ENCODE measurements around the gene BTBD18.

Gene BTBD18

GRCh38 chr11:57793351-57794115 is 41.9 kb upstream of the BTBD18 start:
- Histone ChIP-seq H3K27me3 (ENCODE audit: insufficient read depth, low read length) (no peaks in the 10 kb centered on the region), H3K9me3 (ENCODE audit: insufficient read depth, low read depth, low read length) (no peaks in the 10 kb centered on the region)
- WGBS (ENCODE audit: extremely low coverage, insufficient coverage, insufficient read length): no CpG with 5 or more reads among the region's 8 CpGs

GRCh38 chr11:57792870-57793269 is 41.3 kb upstream of the BTBD18 start:
- Histone ChIP-seq H3K4me1 (ENCODE audit: control insufficient read depth in 1 of 2, insufficient read depth in 2 of 2, low read length in 2 of 2) (peaks cover 15 to 19% of the 10 kb centered on the region in 2 experiments), H3K4ac (ENCODE audit: low read depth, low read length) (peak overlapping the region; percentile 73), H2BK5ac (ENCODE audit: low read depth, low read length, poor library complexity) (no peak overlapping the region), H2AFZ (ENCODE audit: insufficient read depth, low read length, poor library complexity) (no peak overlapping the region), H2BK12ac (ENCODE audit: low read length) (no peak overlapping the region), H3K79me2 (ENCODE audit: control insufficient read depth, insufficient read depth, low read length, poor library complexity) (peaks cover 21% of the 10 kb centered on the region), H3K4me2 (ENCODE audit: low read length) (no peak overlapping the region), H3K9ac (ENCODE audit: low read length) (no peak overlapping the region), H3K36me3 (ENCODE audit: control insufficient read depth in 1 of 2, insufficient read depth in 2 of 2, low read length in 2 of 2) (peaks cover 20 to 35% of the 10 kb centered on the region in 2 experiments), H2BK120ac (ENCODE audit: insufficient read depth, low read length, poor library complexity) (no peak overlapping the region), H3K27me3 (ENCODE audit: insufficient read depth, low read length) (no peaks in the 10 kb centered on the region), H3K27ac (ENCODE audit: low read depth, low read length) (no peak overlapping the region), H3K23ac (ENCODE audit: low read length) (no peak overlapping the region), H3K9me3 (ENCODE audit: insufficient read depth, low read depth, low read length) (no peaks in the 10 kb centered on the region), H3K14ac (ENCODE audit: low read length) (no peak overlapping the region), H4K12ac (ENCODE audit: low read depth, low read length) (no peak overlapping the region), H4K91ac (ENCODE audit: low read depth, low read length) (no peak overlapping the region), H3K79me1 (ENCODE audit: low read length) (peaks cover 4% of the 10 kb centered on the region), H2AK5ac (ENCODE audit: low read length) (no peak overlapping the region), H4K8ac (ENCODE audit: low read depth, low read length) (no peak overlapping the region), H3K4me3 (ENCODE audit: low read depth, low read length) (no peak overlapping the region), H3K18ac (ENCODE audit: low read length) (no peak overlapping the region)
- DNase-seq: no peak

More at GRCh38 chr11:57793351-57794115, 41.9 kb upstream of the BTBD18 start:
- Histone ChIP-seq H3K9ac (ENCODE audit: low read length) (no peak overlapping the region), H3K79me2 (ENCODE audit: control insufficient read depth, insufficient read depth, low read length, poor library complexity) (peaks cover 16% of the 10 kb centered on the region), H3K79me1 (ENCODE audit: low read length) (no peaks in the 10 kb centered on the region), H2AFZ (ENCODE audit: insufficient read depth, low read length, poor library complexity) (no peak overlapping the region), H4K8ac (ENCODE audit: low read depth, low read length) (no peak overlapping the region), H3K23ac (ENCODE audit: low read length) (no peak overlapping the region), H3K4me2 (ENCODE audit: low read length) (no peak overlapping the region), H3K27ac (ENCODE audit: low read depth, low read length) (no peak overlapping the region), H3K4me3 (ENCODE audit: low read depth, low read length) (no peak overlapping the region), H2AK5ac (ENCODE audit: low read length) (no peak overlapping the region), H4K91ac (ENCODE audit: low read depth, low read length) (no peak overlapping the region), H2BK5ac (ENCODE audit: low read depth, low read length, poor library complexity) (no peak overlapping the region), H3K18ac (ENCODE audit: low read length) (no peak overlapping the region), H4K12ac (ENCODE audit: low read depth, low read length) (no peak overlapping the region), H3K14ac (ENCODE audit: low read length) (no peak overlapping the region), H3K36me3 (ENCODE audit: control insufficient read depth in 1 of 2, insufficient read depth in 2 of 2, low read length in 2 of 2) (peaks cover 20 to 37% of the 10 kb centered on the region in 2 experiments), H3K4ac (ENCODE audit: low read depth, low read length) (peak overlapping the region; percentile 90), H3K4me1 (ENCODE audit: control insufficient read depth in 1 of 2, insufficient read depth in 2 of 2, low read length in 2 of 2) (peaks cover 13 to 15% of the 10 kb centered on the region in 2 experiments), H2BK12ac (ENCODE audit: low read length) (no peak overlapping the region), H2BK120ac (ENCODE audit: insufficient read depth, low read length, poor library complexity) (no peak overlapping the region)
- no peak for DNase-seq

GRCh38 chr11:57792060-57792541 is 40.5 kb upstream of the BTBD18 start:
- H2AK5ac ChIP-seq (ENCODE audit: low read length): no peak overlapping the region
- H2BK12ac ChIP-seq (ENCODE audit: low read length): no peak overlapping the region
- H2AFZ ChIP-seq (ENCODE audit: insufficient read depth, low read length, poor library complexity): no peak overlapping the region
- no peak overlapping the region for H3K14ac ChIP-seq (ENCODE audit: low read length)
- DNase-seq: peak; percentile 33 to 64
- H3K4me1 ChIP-seq (ENCODE audit: control insufficient read depth in 1 of 2, insufficient read depth in 2 of 2, low read length in 2 of 2): peaks cover 16 to 24% of the 10 kb centered on the region in 2 experiments
- no peak overlapping the region for H4K8ac ChIP-seq (ENCODE audit: low read depth, low read length)
- H3K4me2 ChIP-seq (ENCODE audit: low read length): no peak overlapping the region
- H3K79me1 ChIP-seq (ENCODE audit: low read length): peaks cover 6% of the 10 kb centered on the region
- peak overlapping the region; percentile 6 for H3K27ac ChIP-seq (ENCODE audit: low read depth, low read length)
- H3K27me3 ChIP-seq (ENCODE audit: insufficient read depth, low read length): no peaks in the 10 kb centered on the region
- no peak overlapping the region for H3K18ac ChIP-seq (ENCODE audit: low read length)
- no peak overlapping the region for H3K4me3 ChIP-seq (ENCODE audit: low read depth, low read length)
- no peak overlapping the region for H4K91ac ChIP-seq (ENCODE audit: low read depth, low read length)
- peaks cover 22% of the 10 kb centered on the region for H3K79me2 ChIP-seq (ENCODE audit: control insufficient read depth, insufficient read depth, low read length, poor library complexity)
- H2BK5ac ChIP-seq (ENCODE audit: low read depth, low read length, poor library complexity): no peak overlapping the region
- H3K4ac ChIP-seq (ENCODE audit: low read depth, low read length): peak overlapping the region; percentile 83
- H4K12ac ChIP-seq (ENCODE audit: low read depth, low read length): no peak overlapping the region
- no CpG with 5 or more reads among the region's 7 CpGs for WGBS (ENCODE audit: extremely low coverage, insufficient coverage, insufficient read length)
- H3K36me3 ChIP-seq (ENCODE audit: control insufficient read depth in 1 of 2, insufficient read depth in 2 of 2, low read length in 2 of 2): peaks cover 18 to 35% of the 10 kb centered on the region in 2 experiments
- H3K9me3 ChIP-seq (ENCODE audit: insufficient read depth, low read depth, low read length): no peaks in the 10 kb centered on the region
- H2BK120ac ChIP-seq (ENCODE audit: insufficient read depth, low read length, poor library complexity): no peak overlapping the region
- H3K9ac ChIP-seq (ENCODE audit: low read length): no peak overlapping the region
- no peak overlapping the region for H3K23ac ChIP-seq (ENCODE audit: low read length)

GRCh38 chr11:57791321-57792059 is 39.9 kb upstream of the BTBD18 start:
- Histone ChIP-seq H3K4me2 (ENCODE audit: low read length) (no peak overlapping the region), H3K4me3 (ENCODE audit: low read depth, low read length) (peak overlapping the region; percentile 37), H3K9me3 (ENCODE audit: insufficient read depth, low read depth, low read length) (no peaks in the 10 kb centered on the region), H4K12ac (ENCODE audit: low read depth, low read length) (no peak overlapping the region), H2BK120ac (ENCODE audit: insufficient read depth, low read length, poor library complexity) (no peak overlapping the region), H3K27me3 (ENCODE audit: insufficient read depth, low read length) (no peaks in the 10 kb centered on the region), H2BK12ac (ENCODE audit: low read length) (no peak overlapping the region), H2BK5ac (ENCODE audit: low read depth, low read length, poor library complexity) (no peak overlapping the region), H2AFZ (ENCODE audit: insufficient read depth, low read length, poor library complexity) (no peak overlapping the region), H3K4ac (ENCODE audit: low read depth, low read length) (peak overlapping the region; percentile 94), H3K18ac (ENCODE audit: low read length) (no peak overlapping the region), H3K23ac (ENCODE audit: low read length) (no peak overlapping the region), H4K91ac (ENCODE audit: low read depth, low read length) (no peak overlapping the region), H3K79me1 (ENCODE audit: low read length) (peaks cover 6% of the 10 kb centered on the region), H3K79me2 (ENCODE audit: control insufficient read depth, insufficient read depth, low read length, poor library complexity) (peaks cover 23% of the 10 kb centered on the region), H3K14ac (ENCODE audit: low read length) (no peak overlapping the region), H3K27ac (ENCODE audit: low read depth, low read length) (peak overlapping the region; percentile 6), H3K4me1 (ENCODE audit: control insufficient read depth in 1 of 2, insufficient read depth in 2 of 2, low read length in 2 of 2) (peaks cover 16 to 26% of the 10 kb centered on the region in 2 experiments), H2AK5ac (ENCODE audit: low read length) (no peak overlapping the region), H3K36me3 (ENCODE audit: control insufficient read depth in 1 of 2, insufficient read depth in 2 of 2, low read length in 2 of 2) (peaks cover 14 to 30% of the 10 kb centered on the region in 2 experiments), H4K8ac (ENCODE audit: low read depth, low read length) (no peak overlapping the region), H3K9ac (ENCODE audit: low read length) (no peak overlapping the region)
- no CpG with 5 or more reads among the region's 22 CpGs for WGBS (ENCODE audit: extremely low coverage, insufficient coverage, insufficient read length)
- DNase-seq: peak; percentile 73 to 79
